ENCODE data around the gene FAM118B.

The FAM118B gene

DNA sequence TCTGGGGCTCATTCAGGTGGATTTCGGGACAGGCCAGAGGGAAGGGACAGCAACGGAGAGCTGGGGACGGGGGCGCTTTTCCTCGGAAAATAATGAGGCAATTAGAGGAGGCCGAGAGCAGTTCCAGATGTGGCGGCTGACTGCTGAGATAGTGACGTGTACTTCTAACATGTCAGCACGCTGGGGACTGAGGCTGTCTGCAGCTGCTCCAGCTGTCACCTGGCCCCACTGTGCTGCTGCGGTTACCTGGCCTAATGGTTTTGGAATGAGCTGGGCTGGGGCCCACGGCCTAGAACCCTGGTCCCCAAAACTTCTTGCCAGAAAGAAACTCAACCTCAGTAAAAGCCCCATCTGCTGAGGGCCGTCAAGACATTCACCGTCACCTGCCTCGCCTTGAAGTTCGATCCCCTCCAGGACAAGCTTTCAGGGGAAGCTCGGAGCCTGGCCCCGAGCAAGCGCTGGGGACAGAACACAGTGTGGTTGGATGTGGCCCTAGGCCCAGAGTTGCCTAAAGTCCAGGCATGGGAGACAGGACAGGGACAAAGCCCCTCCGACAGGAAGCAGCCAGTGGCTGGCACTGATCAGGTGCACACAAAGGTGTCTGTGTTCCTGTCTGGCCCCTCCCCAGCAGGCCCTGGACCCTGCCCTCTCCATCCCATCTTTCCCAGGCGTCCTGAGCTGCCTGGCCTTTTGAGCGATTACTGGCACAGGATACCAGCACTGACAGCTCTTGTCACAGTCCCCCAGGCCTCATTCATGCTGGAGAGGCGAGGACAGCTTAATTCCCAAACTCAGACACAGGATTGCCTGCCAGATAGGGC is 22.3 kb upstream of the FAM118B start:
- TF ChIP-seq, protein P1, sequence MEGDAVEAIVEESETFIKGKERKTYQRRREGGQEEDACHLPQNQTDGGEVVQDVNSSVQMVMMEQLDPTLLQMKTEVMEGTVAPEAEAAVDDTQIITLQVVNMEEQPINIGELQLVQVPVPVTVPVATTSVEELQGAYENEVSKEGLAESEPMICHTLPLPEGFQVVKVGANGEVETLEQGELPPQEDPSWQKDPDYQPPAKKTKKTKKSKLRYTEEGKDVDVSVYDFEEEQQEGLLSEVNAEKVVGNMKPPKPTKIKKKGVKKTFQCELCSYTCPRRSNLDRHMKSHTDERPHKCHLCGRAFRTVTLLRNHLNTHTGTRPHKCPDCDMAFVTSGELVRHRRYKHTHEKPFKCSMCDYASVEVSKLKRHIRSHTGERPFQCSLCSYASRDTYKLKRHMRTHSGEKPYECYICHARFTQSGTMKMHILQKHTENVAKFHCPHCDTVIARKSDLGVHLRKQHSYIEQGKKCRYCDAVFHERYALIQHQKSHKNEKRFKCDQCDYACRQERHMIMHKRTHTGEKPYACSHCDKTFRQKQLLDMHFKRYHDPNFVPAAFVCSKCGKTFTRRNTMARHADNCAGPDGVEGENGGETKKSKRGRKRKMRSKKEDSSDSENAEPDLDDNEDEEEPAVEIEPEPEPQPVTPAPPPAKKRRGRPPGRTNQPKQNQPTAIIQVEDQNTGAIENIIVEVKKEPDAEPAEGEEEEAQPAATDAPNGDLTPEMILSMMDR (IDR thresholded peaks at IDR 0.05) = no peak

DNA sequence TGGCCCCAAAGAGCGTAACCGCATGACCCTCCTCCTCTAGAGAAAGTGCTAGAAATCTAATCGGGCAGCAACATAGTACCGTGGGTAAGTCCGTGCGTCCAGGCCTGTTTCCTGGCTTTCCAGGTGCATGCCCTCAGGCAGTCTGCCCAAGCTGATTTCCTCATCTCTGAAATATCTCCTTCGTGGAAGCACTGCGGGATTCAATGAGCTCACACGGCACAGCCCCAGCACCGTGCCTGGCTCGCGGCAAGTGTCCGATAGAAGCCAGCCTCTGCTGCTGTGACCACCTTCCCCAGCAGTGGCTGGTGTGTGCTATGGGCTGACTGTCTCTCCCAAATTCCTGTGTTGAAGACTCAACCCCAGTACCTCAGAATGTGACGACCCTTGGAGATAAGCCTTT is 20.8 kb upstream of the FAM118B start:
- TF ChIP-seq, protein P1 (IDR thresholded peaks at IDR 0.05) = no peak

DNA sequence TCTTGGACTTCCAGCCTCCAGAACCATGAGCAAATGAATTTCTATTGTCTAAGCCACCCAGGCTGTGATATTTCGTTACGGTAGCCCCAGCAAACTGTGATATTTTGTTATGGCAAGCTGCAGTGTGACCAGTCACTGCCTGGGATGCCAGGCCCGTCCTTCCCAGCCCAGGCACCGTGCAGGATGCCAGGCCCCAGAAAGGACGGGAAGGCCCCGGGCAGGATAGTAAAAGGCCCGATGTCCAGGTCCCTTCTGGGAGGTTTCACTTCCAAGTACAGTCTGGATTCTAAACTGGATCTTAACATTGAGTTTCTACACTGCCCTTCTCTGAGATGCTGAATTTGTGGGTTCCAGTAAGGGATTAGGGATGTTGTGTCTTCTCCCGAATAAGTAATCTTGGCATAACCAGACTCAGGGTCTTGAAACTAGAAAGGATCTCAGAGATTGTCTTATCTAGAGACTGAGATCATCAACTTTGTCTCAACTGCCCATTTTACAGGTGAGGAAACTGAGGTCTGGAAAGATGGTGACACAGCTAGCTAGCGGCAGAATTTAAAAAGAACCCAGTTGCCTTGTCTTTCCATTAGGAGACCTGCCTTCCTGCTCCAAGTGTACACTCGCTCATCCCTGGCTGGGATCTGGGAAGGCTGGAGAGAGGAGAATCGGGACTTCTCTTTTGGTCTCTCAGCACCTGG is 20.1 kb upstream of the FAM118B start:
- TF ChIP-seq, protein P1 (IDR thresholded peaks at IDR 0.05) = no peak

DNA sequence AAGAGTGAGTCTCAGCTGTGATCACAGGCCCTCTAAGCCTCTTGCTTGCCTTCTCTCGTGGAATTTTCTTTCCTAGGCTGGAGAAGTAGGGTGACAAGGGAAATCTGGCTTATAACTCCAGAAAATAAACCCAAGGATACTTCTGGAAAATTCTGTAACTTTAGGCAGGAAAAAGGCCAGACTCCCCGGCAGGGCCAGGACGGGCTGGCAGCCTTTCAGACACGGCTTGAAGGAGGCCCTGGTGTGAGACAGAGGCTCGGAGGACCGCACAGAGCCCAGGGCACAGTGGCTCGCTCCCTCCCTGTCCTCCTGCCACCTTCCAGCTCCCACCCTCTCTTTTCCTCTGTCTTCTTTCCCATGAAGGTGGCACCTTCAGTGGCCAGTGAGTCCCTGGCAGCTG is 19.2 kb upstream of the FAM118B start:
- TF ChIP-seq, protein P1 (IDR thresholded peaks at IDR 0.05) = no peak

GRCh38 chr11:126193038-126193478 is 18.5 kb upstream of the FAM118B start:
- TF ChIP-seq, protein P1 (IDR thresholded peaks at IDR 0.05) = no peak

DNA sequence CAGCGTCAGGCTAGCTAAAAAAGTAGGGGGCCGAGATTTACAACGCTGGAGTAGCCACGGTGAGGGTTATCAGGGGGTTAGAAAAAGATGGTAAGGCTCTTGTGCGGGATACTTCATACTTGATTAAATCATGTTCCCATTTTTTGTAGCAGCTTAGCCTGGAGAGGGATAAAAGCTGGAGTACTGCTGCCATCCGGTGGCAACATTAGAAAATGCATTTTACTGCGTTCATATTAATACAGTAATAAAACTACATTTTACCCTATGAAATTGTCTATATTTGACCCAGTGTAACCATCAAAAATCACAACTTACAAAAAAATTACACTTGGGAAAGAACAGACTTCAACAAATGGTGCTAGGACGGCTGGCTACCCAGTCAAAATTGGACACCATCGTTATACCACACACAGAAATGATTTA is 17.4 kb upstream of the FAM118B start:
- TF ChIP-seq, protein P1 (IDR thresholded peaks at IDR 0.05) = peak; percentile 71

GRCh38 chr11:126195119-126195518 is 16.5 kb upstream of the FAM118B start:
- TF ChIP-seq, protein P1 (IDR thresholded peaks at IDR 0.05) = no peak

All from LNCAP (cell line).